Hepatic stellate cell (primary cell): Measurements from ENCODE around the gene ACBD6.
"Not testable (repeated sequence)": the region's sequence is repeated elsewhere in the genome, so short reads cannot be mapped to it uniquely, and the experiment has no call there.

ENCODE experiments used
- DNase-seq: peaks from one replicate; pipeline ENCODE4 v3.0.0; 2011; ENCODE audit warnings: low spot score

ACBD6 gene

GRCh38 chr1:180415236-180415848 lies 87.0 kb downstream of the ACBD6 start:
- no peak for DNase-seq

GRCh38 chr1:180412583-180412982 lies 89.8 kb downstream of the ACBD6 start:
- no peak for DNase-seq

GRCh38 chr1:180408128-180408527 lies 94.2 kb downstream of the ACBD6 start:
- not testable (repeated sequence) for DNase-seq

GRCh38 chr1:180407051-180407450 lies 95.3 kb downstream of the ACBD6 start:
- no peak for DNase-seq

DNA sequence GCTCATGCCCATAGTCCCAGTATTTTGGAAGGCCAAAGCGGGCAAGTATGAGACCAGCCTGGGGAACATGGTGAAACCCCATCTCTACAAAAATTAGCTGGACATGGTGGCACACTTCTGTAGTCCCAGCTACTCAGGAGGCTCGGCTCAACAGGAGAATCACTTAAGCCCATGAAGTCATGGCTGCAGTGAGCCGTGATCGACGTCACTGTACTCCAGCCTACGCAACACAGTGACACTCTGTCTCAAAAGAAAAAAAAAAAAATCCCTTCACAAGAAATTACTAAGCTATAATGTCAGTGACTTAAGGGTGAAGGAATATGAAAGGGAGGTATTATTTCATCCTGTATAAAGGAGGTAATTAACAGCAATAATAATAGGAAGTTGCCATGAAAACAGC lies 99.8 kb downstream of the ACBD6 start:
- DNase-seq = no peak

GRCh38 chr1:180402001-180402400 lies 100.4 kb downstream of the ACBD6 start:
- DNase-seq = no peak

DNA sequence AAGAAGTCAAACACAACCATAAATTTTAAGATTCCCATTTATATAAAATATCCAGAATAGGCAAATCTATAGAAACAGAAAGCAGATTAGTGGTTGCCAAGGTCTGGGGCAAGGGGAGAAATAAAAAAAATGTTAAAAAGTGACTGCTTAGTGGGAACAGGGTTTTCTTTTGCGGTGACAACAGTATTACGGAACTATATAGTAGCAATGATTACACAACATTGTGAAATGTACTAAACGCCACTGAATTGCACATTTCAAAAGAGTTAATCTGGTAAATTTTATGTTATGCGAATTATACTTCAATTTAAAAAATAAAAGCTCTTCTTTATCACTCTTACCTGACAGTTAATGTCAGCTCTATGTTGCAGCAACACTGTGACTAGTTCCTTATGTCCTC lies 105.2 kb downstream of the ACBD6 start:
- no peak for DNase-seq

- DNase-seq = no peak
These were observed 109.8 kb downstream of the ACBD6 start for GRCh38 chr1:180392427-180393145.

DNA sequence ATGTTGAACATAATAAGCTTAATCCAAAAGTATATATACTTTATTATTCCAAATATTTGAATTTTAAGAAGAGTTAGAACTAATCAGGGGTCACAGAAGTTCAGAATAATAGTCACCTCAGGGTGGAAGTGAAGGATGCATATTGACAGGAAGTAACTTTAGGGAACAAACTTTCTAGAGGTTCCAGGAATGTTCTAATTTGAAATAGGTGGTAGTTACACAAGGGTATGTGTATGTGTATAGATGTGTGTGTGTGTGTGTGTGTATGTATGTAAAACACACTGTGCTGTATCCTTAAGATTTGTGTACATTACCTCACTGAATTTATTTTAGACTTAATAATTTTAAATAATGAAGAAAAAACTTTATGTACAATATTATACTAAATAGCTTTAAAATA lies 110.4 kb downstream of the ACBD6 start:
- DNase-seq = no peak

DNA sequence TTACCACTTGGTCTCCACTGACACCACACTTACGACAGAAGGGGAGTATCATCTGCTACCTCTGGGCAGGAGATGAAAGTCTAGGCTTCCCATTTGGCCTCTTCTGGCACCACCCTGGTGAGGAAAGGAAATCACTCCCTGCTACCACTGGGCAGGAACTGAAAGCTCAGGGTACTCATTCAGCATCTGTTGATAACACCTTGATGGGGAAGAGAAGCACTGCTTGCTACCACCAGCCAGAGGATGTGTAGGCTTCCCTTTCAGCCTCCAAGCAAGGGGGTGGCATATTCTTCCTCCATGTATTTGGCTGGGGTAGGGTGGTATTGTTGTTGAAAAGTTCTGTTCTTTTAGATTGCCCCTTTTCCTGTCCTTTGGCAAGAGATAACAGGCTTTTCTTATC lies 115.0 kb downstream of the ACBD6 start:
- no peak for DNase-seq

DNA sequence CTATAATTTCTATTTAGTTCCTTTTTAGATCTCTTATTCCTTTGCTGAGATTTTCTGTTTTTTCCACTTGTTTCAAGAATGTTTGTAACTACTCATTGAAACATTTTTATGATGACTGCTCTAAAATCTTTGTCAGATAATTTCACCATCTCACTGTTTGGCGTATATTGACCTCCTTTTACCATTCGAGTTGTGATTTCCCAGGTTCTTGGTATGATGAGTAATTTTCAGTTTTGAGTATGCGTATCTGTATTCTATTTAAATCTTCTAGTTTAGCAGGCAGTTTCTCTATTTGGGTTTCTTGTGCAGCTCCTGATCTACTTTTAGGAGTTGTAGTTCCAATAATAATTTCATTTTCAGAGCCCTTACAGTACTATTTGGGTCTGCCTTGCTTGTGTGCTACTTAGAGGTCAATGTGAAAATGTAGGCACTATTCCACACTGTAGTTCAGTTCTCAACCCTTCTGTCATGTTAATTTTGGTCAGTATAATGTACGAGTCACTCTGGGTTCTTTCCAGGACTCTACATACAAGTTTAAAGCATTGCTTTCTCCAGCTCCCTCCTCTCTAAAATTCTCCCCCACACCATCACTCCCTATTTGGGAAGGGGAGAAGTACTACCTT lies 115.5 kb downstream of the ACBD6 start:
- no peak for DNase-seq

DNA sequence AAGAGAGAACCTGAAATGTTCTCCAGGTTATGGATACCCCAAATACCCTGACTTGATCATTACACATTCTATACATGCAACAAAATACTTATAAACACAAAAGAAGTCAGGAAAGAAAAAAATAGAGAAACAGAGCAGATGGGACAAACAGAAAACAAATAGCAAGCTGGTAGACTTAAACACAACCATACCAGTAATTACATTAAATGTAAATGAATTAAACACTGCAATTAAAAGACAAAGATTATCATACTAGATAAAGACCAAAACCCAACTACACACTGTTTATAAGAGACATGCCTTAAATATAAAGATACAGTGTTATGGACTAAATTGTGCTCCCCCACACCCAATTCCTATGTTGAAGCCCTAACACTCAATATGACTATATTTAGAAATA lies 117.2 kb downstream of the ACBD6 start:
- DNase-seq = no peak

GRCh38 chr1:180384286-180385005 lies 117.9 kb downstream of the ACBD6 start:
- no peak for DNase-seq

- DNase-seq = no peak
These were observed 119.9 kb downstream of the ACBD6 start for GRCh38 chr1:180382326-180383115.

GRCh38 chr1:180381184-180381580 lies 121.2 kb downstream of the ACBD6 start:
- no peak for DNase-seq

- DNase-seq = no peak
These were observed 121.9 kb downstream of the ACBD6 start for GRCh38 chr1:180380259-180381183.

- DNase-seq = no peak
These were observed 125.6 kb downstream of the ACBD6 start for GRCh38 chr1:180376800-180377199.

- no peak for DNase-seq
These were observed 126.1 kb downstream of the ACBD6 start for GRCh38 chr1:180376253-180376652.

GRCh38 chr1:180372728-180373127 lies 129.6 kb downstream of the ACBD6 start:
- DNase-seq = no peak

DNA sequence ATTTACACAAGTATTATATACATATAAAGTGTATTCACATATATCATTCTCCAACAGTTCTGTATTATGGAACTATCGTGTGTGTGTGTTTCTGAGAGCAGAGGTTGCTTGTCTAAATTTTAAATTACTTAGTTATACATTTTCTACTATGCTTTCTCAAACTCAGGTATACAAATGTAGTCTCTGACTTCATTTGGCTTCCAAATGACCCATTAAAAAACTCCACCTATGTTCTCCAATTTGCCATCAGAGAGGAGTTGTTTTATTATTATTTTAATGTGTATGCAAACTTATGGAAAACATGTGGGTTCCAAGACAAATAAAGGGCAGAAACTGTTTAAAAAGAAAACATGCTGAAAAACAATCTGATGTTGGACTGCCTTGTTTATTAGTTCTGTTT lies 131.8 kb downstream of the ACBD6 start:
- no peak for DNase-seq

DNA sequence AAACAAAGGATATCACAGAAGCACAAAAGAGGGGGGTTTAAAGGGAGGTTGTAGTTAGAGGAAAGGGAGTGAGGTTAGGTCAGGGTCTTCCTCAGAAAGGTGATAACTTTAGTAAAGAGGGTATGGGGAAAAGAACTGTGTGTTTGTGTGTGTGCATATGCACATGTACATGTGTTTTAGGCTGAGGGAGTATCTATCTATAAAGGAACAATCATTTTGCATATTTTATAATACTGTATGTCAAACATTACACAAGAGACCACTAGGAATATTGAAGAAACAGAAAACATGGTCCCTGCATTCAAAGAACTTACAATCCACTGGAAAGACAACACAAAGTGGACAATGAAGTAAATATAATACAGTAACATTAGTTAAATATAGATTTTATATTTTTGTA lies 132.2 kb downstream of the ACBD6 start:
- DNase-seq = no peak
